Raji (cell line): ENCODE measurements around the gene MYO1D.

ENCODE experiments used
- POLR2A ChIP-seq: IDR thresholded peaks from 2 replicates; pipeline ENCODE4 v1.6.1; 2011; ENCODE audit warnings: low read depth, low read length, control low read depth; ENCODE audit not compliant: insufficient read depth

MYO1D gene

GRCh38 chr17:32482568-32483320 is 394.2 kb downstream of the MYO1D start:
- no peak for TF ChIP-seq POLR2A

- TF ChIP-seq POLR2A: no peak
Observed at GRCh38 chr17:32481193-32481592, 395.7 kb downstream of the MYO1D start.

GRCh38 chr17:32479074-32479617 is 397.8 kb downstream of the MYO1D start:
- no peak for TF ChIP-seq POLR2A

- TF ChIP-seq POLR2A: no peak
Observed at GRCh38 chr17:32477220-32477619, 399.7 kb downstream of the MYO1D start.

DNA sequence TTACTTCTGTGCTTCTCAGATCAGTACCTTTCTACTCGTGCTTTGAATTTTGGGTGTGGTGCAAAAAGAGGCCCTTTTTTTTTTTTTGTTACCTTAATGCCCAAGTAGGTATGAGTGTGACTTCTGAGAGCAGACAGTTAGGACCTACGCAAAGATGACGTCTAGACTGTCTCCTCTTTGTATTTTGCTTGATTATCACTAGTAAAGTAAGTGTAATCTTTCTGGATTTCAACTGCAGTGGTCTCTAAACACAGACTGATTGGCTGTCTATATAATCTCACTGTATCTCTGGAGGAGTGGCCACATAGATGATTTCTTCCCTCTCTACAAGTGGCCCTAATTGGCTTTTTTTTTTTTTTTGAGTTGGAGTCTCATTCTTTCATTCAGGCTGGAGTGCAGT is 401.7 kb downstream of the MYO1D start:
- TF ChIP-seq POLR2A: no peak

DNA sequence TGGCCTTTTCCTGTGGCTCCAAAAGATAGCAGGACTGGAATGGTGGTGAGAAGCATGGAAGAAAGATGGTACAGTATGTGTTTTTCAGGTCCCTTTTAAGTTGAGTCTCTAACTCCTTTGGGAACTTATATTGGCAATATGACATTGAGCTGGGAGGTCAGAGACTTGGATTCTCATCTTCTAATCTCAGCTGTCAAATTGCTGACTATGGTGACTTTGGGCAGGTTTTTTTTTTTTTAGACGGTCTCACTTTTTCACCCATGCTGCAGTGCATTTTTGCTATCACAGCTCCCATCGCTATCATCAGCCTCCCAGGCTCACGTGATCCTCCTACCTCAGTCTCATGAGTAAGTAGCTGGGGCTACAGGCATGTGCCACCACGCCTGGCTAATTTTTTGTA is 405.3 kb downstream of the MYO1D start:
- no peak for TF ChIP-seq POLR2A

DNA sequence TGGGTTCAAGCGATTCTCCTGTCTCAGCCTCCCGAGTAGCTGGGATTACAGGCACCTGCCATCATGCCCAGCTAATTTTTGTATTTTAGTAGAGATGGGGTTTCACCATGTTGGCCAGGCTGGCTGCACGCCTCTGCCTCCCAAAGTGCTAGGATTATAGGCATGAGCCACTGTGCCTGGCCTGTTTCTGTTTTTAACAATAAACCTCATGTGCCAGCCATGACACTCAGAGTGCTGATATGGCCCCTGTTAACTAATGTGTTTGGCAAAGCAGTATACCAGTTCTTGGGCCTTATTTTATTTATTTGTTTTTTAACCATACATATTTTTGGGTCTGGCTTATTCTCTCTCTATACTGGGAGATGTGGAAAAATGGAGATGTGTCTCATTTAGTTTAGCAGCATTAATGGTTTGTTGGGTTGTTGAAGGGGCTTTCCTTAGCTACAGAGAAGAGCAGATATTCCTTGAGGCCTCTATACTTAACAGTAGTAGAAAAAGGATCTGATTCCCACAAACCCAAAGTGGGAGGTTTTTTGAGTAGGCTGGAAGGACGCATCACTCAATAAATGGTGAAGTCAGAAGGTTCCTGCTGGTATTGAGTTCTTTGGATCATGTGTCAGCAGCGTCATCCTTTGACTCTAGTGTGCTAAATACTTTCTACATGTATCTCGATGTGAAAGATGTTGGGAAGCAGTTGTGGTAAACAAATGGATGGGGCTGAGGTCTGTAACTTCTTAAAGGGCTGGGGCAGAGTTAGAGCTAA is 406.3 kb downstream of the MYO1D start:
- no peak for TF ChIP-seq POLR2A

GRCh38 chr17:32467949-32468348 is 409.0 kb downstream of the MYO1D start:
- TF ChIP-seq POLR2A: no peak

DNA sequence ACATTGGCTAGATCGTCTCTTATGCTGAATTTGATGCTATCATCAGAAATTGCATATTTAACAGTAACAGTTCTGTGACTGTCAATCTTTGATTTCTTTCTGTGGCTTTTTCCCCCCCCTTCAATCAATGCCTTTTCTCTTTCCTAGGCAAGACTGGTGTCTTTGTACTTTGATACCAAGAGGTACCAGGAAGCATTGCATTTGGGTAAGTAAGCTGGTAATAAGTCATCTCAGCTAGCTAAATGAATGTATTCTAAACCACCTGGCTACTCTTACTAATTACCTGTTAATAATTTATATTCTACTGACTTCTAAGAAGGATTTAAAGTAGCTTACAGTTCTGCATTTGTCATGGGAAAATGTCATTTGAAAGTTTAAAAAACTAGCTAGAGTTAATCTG is 412.6 kb downstream of the MYO1D start:
- no peak for TF ChIP-seq POLR2A

GRCh38 chr17:32463304-32463703 is 413.6 kb downstream of the MYO1D start:
- TF ChIP-seq POLR2A: no peak

GRCh38 chr17:32461853-32462617 is 414.9 kb downstream of the MYO1D start:
- TF ChIP-seq POLR2A: no peak

- no peak for TF ChIP-seq POLR2A
Observed at GRCh38 chr17:32461498-32461852, 415.4 kb downstream of the MYO1D start.

GRCh38 chr17:32460054-32460453 is 416.9 kb downstream of the MYO1D start:
- TF ChIP-seq POLR2A: no peak

- TF ChIP-seq POLR2A: no peak
Observed at GRCh38 chr17:32458371-32458770, 418.6 kb downstream of the MYO1D start.

DNA sequence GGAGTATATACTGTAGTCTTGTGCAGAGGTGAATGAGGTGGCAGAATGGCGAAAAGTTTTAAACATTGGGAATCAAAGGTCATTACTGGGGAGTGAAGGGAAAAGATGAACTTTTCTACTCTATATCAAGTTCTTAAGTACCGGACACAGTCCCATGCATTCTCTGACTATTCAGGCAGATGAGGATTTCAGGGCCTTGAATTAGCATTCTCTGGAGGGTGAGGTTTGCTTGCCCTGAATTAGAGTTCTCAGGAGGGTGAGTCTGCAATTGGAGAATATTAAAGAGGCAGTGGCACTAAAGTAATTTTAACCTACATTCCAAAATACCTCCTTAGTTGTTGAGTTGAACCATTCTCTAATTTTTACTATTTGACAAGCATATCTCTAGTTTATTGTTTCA is 423.6 kb downstream of the MYO1D start:
- no peak for TF ChIP-seq POLR2A
